ENCODE results near the gene CYP1A1. TPM values are rescaled to one million over a fixed set of nuclear protein-coding genes. Genes with fewer than 3 reads are reported as not detected.

CYP1A1 gene
- 7.0 TPM for total RNA-seq (ENCODE audit: unreplicated experiment)
- long read RNA-seq, partial matches to known transcripts, result 0 of 7 reads
- long read RNA-seq, other reads (novel, unspliced or antisense), result 1 of 7 reads

GRCh38 chr15:74725225-74725774 lies at the start of gene CYP1A1:
Gene CYP1A1, minus strand, starts transcription at chr15:74725528. Its CDS starts 2,431 bp downstream, at chr15:74723097.
- TF ChIP-seq CTCF (IDR thresholded peaks at IDR 0.05; ENCODE audit: unreplicated experiment), result no peak
- peaks cover 6% of the 10 kb centered on the region for H3K27me3 Mint-ChIP-seq (ENCODE audit: unreplicated experiment)
- peak within 1 kb of the TSS; percentile 61 for H3K27ac Mint-ChIP-seq (ENCODE audit: unreplicated experiment)

DNA sequence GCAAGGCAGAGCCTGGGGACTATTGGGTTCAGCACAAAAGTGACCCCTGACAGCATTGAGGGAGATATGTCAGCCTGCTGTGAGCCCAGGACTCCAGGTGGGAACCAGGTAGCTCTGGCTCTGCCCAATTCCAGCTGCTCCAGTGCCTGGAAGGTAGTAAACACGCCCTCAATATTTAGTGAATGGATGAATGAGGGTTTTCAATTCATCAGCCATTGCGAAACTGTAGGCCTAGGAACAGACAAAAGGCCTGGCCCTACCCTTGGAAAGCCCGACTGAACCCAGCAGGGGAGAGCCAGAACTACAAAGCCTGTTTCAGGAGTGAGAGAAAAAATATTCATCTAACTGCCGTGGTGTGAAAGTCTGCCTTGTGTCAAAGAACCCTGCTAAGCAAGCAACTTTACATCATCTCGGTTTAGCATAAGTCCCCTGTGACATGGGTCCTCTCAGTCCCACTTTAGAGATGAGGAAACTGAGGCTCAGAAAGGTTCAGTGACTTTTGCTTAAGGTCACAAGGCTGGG lies 48.5 kb upstream of the CYP1A1 start:
- no peak for DNase-seq (ENCODE audit: low spot score)
- Mint-ChIP-seq H3K4me3 (ENCODE audit: unreplicated experiment) (no peak overlapping the region), H3K9me3 (ENCODE audit: unreplicated experiment) (no peaks in the 10 kb centered on the region), H3K27ac (ENCODE audit: unreplicated experiment) (no peak overlapping the region), H3K27me3 (ENCODE audit: unreplicated experiment) (peaks cover 1% of the 10 kb centered on the region), H3K36me3 (ENCODE audit: low read depth, unreplicated experiment) (no peaks in the 10 kb centered on the region), H3K4me1 (ENCODE audit: unreplicated experiment) (peaks cover 38% of the 10 kb centered on the region)
- no peak for TF ChIP-seq CTCF (IDR thresholded peaks at IDR 0.05; ENCODE audit: unreplicated experiment)

More at GRCh38 chr15:74725225-74725774, at the start of gene CYP1A1:
- Mint-ChIP-seq H3K9me3 (ENCODE audit: unreplicated experiment) (no peaks in the 10 kb centered on the region), H3K36me3 (ENCODE audit: low read depth, unreplicated experiment) (peaks cover 18% of the 10 kb centered on the region), H3K4me3 (ENCODE audit: unreplicated experiment) (peak within 1 kb of the TSS; percentile 85), H3K4me1 (ENCODE audit: unreplicated experiment) (peaks cover 24% of the 10 kb centered on the region)
- peak; percentile 28 for DNase-seq (ENCODE audit: low spot score)

- no peak for TF ChIP-seq CTCF (IDR thresholded peaks at IDR 0.05; ENCODE audit: unreplicated experiment)
- Mint-ChIP-seq H3K4me1 (ENCODE audit: unreplicated experiment) (peaks cover 37% of the 10 kb centered on the region), H3K4me3 (ENCODE audit: unreplicated experiment) (no peak overlapping the region), H3K9me3 (ENCODE audit: unreplicated experiment) (no peaks in the 10 kb centered on the region), H3K27ac (ENCODE audit: unreplicated experiment) (no peak overlapping the region), H3K36me3 (ENCODE audit: low read depth, unreplicated experiment) (no peaks in the 10 kb centered on the region), H3K27me3 (ENCODE audit: unreplicated experiment) (peaks cover 1% of the 10 kb centered on the region)
- no peak for DNase-seq (ENCODE audit: low spot score)
These were observed 48.0 kb upstream of the CYP1A1 start for GRCh38 chr15:74773329-74773728.

DNA sequence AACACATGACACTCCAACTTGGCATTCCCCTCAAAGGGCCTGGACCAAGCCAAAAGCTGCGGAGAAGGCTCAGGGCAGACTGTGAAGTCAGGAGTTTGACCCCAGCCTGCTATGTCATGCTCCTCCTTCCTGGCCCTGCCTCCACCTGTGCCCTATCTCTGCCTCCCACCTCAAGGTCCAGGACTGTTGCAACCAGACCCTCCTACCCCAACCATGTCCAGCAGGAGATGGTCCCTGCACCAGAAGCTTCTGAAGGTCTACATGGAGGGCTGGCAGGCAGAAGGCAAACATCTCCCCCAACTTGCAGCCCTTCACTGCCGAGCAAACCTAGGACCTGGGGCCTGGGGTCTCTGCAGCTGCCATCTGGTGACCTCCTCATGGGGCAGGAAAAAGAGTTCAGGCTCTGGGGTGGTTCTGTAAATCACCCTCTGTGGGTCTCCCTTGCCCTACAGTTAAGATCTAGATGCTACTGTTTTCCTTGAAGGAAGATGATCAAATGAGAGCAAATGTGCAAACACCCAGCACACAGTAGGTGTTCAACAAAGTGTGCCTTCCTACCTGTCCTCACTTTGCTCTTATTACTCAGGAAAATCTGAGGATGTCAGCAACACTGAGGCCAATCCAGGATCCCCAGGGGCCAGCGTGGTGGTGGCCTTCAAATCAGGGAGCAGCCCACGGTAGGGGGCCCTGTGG lies 45.0 kb upstream of the CYP1A1 start:
- Mint-ChIP-seq H3K4me3 (ENCODE audit: unreplicated experiment) (no peak overlapping the region), H3K27ac (ENCODE audit: unreplicated experiment) (no peak overlapping the region), H3K9me3 (ENCODE audit: unreplicated experiment) (no peaks in the 10 kb centered on the region), H3K36me3 (ENCODE audit: low read depth, unreplicated experiment) (no peaks in the 10 kb centered on the region), H3K27me3 (ENCODE audit: unreplicated experiment) (peaks cover 5% of the 10 kb centered on the region), H3K4me1 (ENCODE audit: unreplicated experiment) (peaks cover 10% of the 10 kb centered on the region)
- TF ChIP-seq CTCF (IDR thresholded peaks at IDR 0.05; ENCODE audit: unreplicated experiment), result no peak
- DNase-seq (ENCODE audit: low spot score), result no peak
